ENCODE data around the gene ADAMTS6. TPM values are rescaled to one million over a fixed set of nuclear protein-coding genes. Genes with fewer than 3 reads are reported as not detected.

ADAMTS6 gene
- total and polyA plus RNA-seq, 2 experiments from 2014 or later = 0.78 to 2.0 TPM

GRCh38 chr5:65247594-65247993 is 234.1 kb downstream of the ADAMTS6 start (continued):
- no peak for TF ChIP-seq NANOG (IDR thresholded peaks at IDR 0.05; ENCODE audit: borderline replicate concordance)
- no peak for TF ChIP-seq ZNF114 (CRISPR knock-in tag; IDR thresholded peaks at IDR 0.05)
- no peak for TF ChIP-seq ZNF331 (CRISPR knock-in tag; IDR thresholded peaks at IDR 0.05; ENCODE audit: low read depth)
- no peak for TF ChIP-seq EZH2 (IDR thresholded peaks at IDR 0.05; ENCODE audit: low read depth, unreplicated experiment)

GRCh38 chr5:65246741-65247140 is 235.0 kb downstream of the ADAMTS6 start:
- H3K27me3 Mint-ChIP-seq (ENCODE audit: insufficient read depth, low read depth, poor library complexity) = peaks cover 3% of the 10 kb centered on the region
- H3K4me1 ChIP-seq (ENCODE audit: insufficient read depth) = 0 out of 2 replicates have a peak, but pooled peaks cover 10% of the 10 kb centered on the region
- peaks cover 26% of the 10 kb centered on the region for H3K4me1 Mint-ChIP-seq
- DNase-seq (ENCODE audit: low spot score) (no peak), ATAC-seq (no peak)
- no peak overlapping the region for H2AFZ ChIP-seq
- H3K9me2 ChIP-seq (ENCODE audit: insufficient read depth) = no peaks in the 10 kb centered on the region
- H4K20me1 ChIP-seq (replicated peaks; ENCODE audit: insufficient read depth) = no peaks in the 10 kb centered on the region
- H3K36me3 ChIP-seq (ENCODE audit: insufficient read depth) = no peaks in the 10 kb centered on the region
- H3F3A ChIP-seq (replicated peaks; ENCODE audit: low read depth) = no peaks in the 10 kb centered on the region
- H3K79me2 ChIP-seq (replicated peaks; ENCODE audit: insufficient read depth) = no peaks in the 10 kb centered on the region
- no peaks in the 10 kb centered on the region for H3K27me3 ChIP-seq (ENCODE audit: insufficient read depth)
- no peak overlapping the region for H3K4me3 Mint-ChIP-seq
- no peak overlapping the region for H3K27ac Mint-ChIP-seq
- TF ChIP-seq JUNB (IDR thresholded peaks at IDR 0.05; ENCODE audit: unreplicated experiment) (no peak), POLR2AphosphoS5 (IDR thresholded peaks at IDR 0.05; ENCODE audit: low read depth) (no peak), NANOG (IDR thresholded peaks at IDR 0.05; ENCODE audit: borderline replicate concordance) (no peak), STAT1 (IDR thresholded peaks at IDR 0.05; ENCODE audit: unreplicated experiment) (no peak), REST (IDR thresholded peaks at IDR 0.05; ENCODE audit: unreplicated experiment) (no peak), ZNF114 (CRISPR knock-in tag; IDR thresholded peaks at IDR 0.05) (no peak), CTCF (conservative IDR thresholded peaks at IDR 0.05; ENCODE audit: low read depth in 2 of 2) (no peak), ZNF331 (CRISPR knock-in tag; IDR thresholded peaks at IDR 0.05; ENCODE audit: low read depth) (no peak), ETS1 (IDR thresholded peaks at IDR 0.05) (no peak)
- H3K36me3 Mint-ChIP-seq (ENCODE audit: low read depth) = no peaks in the 10 kb centered on the region
- H3K4me2 ChIP-seq = no peak overlapping the region
- no peaks in the 10 kb centered on the region for H3K9me3 Mint-ChIP-seq
- H3K27ac ChIP-seq (ENCODE audit: low read depth) = no peak overlapping the region
- H3K4me3 ChIP-seq = no peak overlapping the region

All from GM23338 (cell line).